HG03342 (cell line): ENCODE data around the gene PDLIM5.
"Not testable (repeated sequence)": the region's sequence is repeated elsewhere in the genome, so short reads cannot be mapped to it uniquely, and the experiment has no call there.

Source experiments
- ATAC-seq: cut with Tn5 transposase; IDR thresholded peaks from one replicate; pipeline ENCODE4 v1.9.1; 2021; ENCODE audit warnings: mild to moderate bottlenecking, moderate library complexity; ENCODE audit not compliant: unreplicated experiment

The PDLIM5 gene

GRCh38 chr4:94583914-94584641 is 132.3 kb downstream of the PDLIM5 start:
- ATAC-seq = no peak

GRCh38 chr4:94588896-94589693 is 137.4 kb downstream of the PDLIM5 start:
- ATAC-seq = no peak

GRCh38 chr4:94590493-94590892 is 138.8 kb downstream of the PDLIM5 start:
- no peak for ATAC-seq

GRCh38 chr4:94591289-94591688 is 139.5 kb downstream of the PDLIM5 start:
- ATAC-seq = no peak

- ATAC-seq = no peak
Observed at GRCh38 chr4:94595013-94595412, 143.3 kb downstream of the PDLIM5 start.

GRCh38 chr4:94595880-94596483 is 144.2 kb downstream of the PDLIM5 start:
- peak; percentile 80 for ATAC-seq

- no peak for ATAC-seq
Observed at GRCh38 chr4:94598758-94599157, 147.0 kb downstream of the PDLIM5 start.

- ATAC-seq = no peak
Observed at GRCh38 chr4:94603170-94603747, 151.5 kb downstream of the PDLIM5 start.

GRCh38 chr4:94605241-94605805 is 153.6 kb downstream of the PDLIM5 start:
- no peak for ATAC-seq

- no peak for ATAC-seq
Observed at GRCh38 chr4:94610145-94610544, 158.4 kb downstream of the PDLIM5 start.

- ATAC-seq = no peak
Observed at GRCh38 chr4:94613248-94613647, 161.5 kb downstream of the PDLIM5 start.

GRCh38 chr4:94615451-94615850 is 163.7 kb downstream of the PDLIM5 start:
- no peak for ATAC-seq

- ATAC-seq = peak; percentile 76
Observed at GRCh38 chr4:94621491-94622080, 169.8 kb downstream of the PDLIM5 start.

- ATAC-seq = no peak
Observed at GRCh38 chr4:94623126-94623911, 171.6 kb downstream of the PDLIM5 start.

- ATAC-seq = no peak
Observed at GRCh38 chr4:94626942-94627341, 175.2 kb downstream of the PDLIM5 start.

- ATAC-seq = not testable (repeated sequence)
Observed at GRCh38 chr4:94629058-94629457, 177.3 kb downstream of the PDLIM5 start.

- no peak for ATAC-seq
Observed at GRCh38 chr4:94629837-94630236, 178.1 kb downstream of the PDLIM5 start.

GRCh38 chr4:94634271-94634670 is 182.5 kb downstream of the PDLIM5 start:
- ATAC-seq = no peak

GRCh38 chr4:94635177-94635576 is 183.4 kb downstream of the PDLIM5 start:
- ATAC-seq = no peak

- no peak for ATAC-seq
Observed at GRCh38 chr4:94636004-94636403, 184.3 kb downstream of the PDLIM5 start.
